H9 (cell line): ENCODE measurements around the gene CDK10. TPM values are rescaled to one million over a fixed set of nuclear protein-coding genes. Genes with fewer than 3 reads are reported as not detected.
"Not testable (repeated sequence)": the region's sequence is repeated elsewhere in the genome, so short reads cannot be mapped to it uniquely, and the experiment has no call there.

Source experiments
- DNase-seq: peaks from one replicate; pipeline ENCODE4 v3.0.0-alpha.2; 2017
- H2AFZ ChIP-seq: one replicate; pipeline ENCODE4 v1.6.1; 2013; ENCODE audit warnings: mild to moderate bottlenecking, low read length, control low read depth, moderate library complexity
- H2AK5ac ChIP-seq: 2 replicates; pipeline ENCODE4 v1.6.1; 2013; ENCODE audit warnings: low read length, control low read depth, mixed read lengths; ENCODE audit not compliant: insufficient read length
- H2BK120ac ChIP-seq: one replicate; pipeline ENCODE4 v1.6.1; 2013; ENCODE audit warnings: low read depth, mild to moderate bottlenecking, low read length, control low read depth, inconsistent platforms; ENCODE audit not compliant: poor library complexity, severe bottlenecking
- H2BK12ac ChIP-seq: 2 replicates; pipeline ENCODE4 v1.6.1; 2013; ENCODE audit warnings: low read length, control low read depth, mixed read lengths, low read depth; ENCODE audit not compliant: insufficient read length
- H2BK15ac ChIP-seq: 2 replicates; pipeline ENCODE4 v1.6.1; 2013; ENCODE audit warnings: low read depth, low read length, control low read depth
- H2BK20ac ChIP-seq: one replicate; pipeline ENCODE4 v1.6.1; 2013; ENCODE audit warnings: low read depth, mild to moderate bottlenecking, low read length, control low read depth, inconsistent platforms; ENCODE audit not compliant: poor library complexity, severe bottlenecking
- H2BK5ac ChIP-seq: 2 replicates; pipeline ENCODE4 v1.6.1; 2013; ENCODE audit warnings: low read length, control low read depth, mixed read lengths; ENCODE audit not compliant: insufficient read length
- H3K14ac ChIP-seq: 2 replicates; pipeline ENCODE4 v1.6.1; 2013; ENCODE audit warnings: low read length, control low read depth; ENCODE audit not compliant: insufficient read depth
- H3K18ac ChIP-seq: 2 replicates; pipeline ENCODE4 v1.6.1; 2013; ENCODE audit warnings: low read depth, mild to moderate bottlenecking, mixed read lengths, low read length, control low read depth; ENCODE audit not compliant: insufficient read length
- H3K23ac ChIP-seq: 2 replicates; pipeline ENCODE4 v1.6.1; 2013; ENCODE audit warnings: low read length, control low read depth, mixed read lengths, low read depth; ENCODE audit not compliant: insufficient read length
- H3K23me2 ChIP-seq: 2 replicates; pipeline ENCODE4 v1.6.1; 2013; ENCODE audit warnings: low read depth, mild to moderate bottlenecking, mixed read lengths, low read length, control low read depth; ENCODE audit not compliant: insufficient read length, poor library complexity, severe bottlenecking
- H3K27ac ChIP-seq: 2 replicates; pipeline ENCODE4 v1.5.1; 2013; ENCODE audit warnings: low read length, control low read depth, mixed read lengths, low read depth; ENCODE audit not compliant: insufficient read length
- H3K27me3 ChIP-seq: 2 replicates; pipeline ENCODE4 v1.6.1; 2013; ENCODE audit warnings: low read length, control low read depth, inconsistent platforms; ENCODE audit not compliant: insufficient read depth
- H3K4ac ChIP-seq: 2 replicates; pipeline ENCODE4 v1.6.1; 2013; ENCODE audit warnings: low read depth, mild to moderate bottlenecking, control low read depth, inconsistent platforms, low read length, moderate library complexity
- H3K4me1 ChIP-seq: 2 replicates; pipeline ENCODE4 v1.6.1; 2013; ENCODE audit warnings: low read length, control low read depth, inconsistent platforms; ENCODE audit not compliant: insufficient read depth
- H3K4me2 ChIP-seq: 2 replicates; pipeline ENCODE4 v1.6.1; 2013; ENCODE audit warnings: low read length, control low read depth, mixed read lengths; ENCODE audit not compliant: insufficient read length, insufficient read depth
- H3K56ac ChIP-seq: 2 replicates; pipeline ENCODE4 v1.6.1; 2013; ENCODE audit warnings: low read depth, mild to moderate bottlenecking, mixed read lengths, low read length, control low read depth; ENCODE audit not compliant: insufficient read length
- H3K79me1 ChIP-seq: 2 replicates; pipeline ENCODE4 v1.6.1; 2013; ENCODE audit warnings: low read depth, mild to moderate bottlenecking, moderate library complexity, low read length, control low read depth, inconsistent platforms; ENCODE audit not compliant: insufficient read depth, poor library complexity, severe bottlenecking
- H3K79me2 ChIP-seq: 2 replicates; pipeline ENCODE4 v1.6.1; 2013; ENCODE audit warnings: low read length, control low read depth, inconsistent platforms; ENCODE audit not compliant: insufficient read depth
- H3K9ac ChIP-seq: 2 replicates; pipeline ENCODE4 v1.6.1; 2013; ENCODE audit warnings: low read length, control low read depth, mixed read lengths; ENCODE audit not compliant: insufficient read length; ENCODE audit errors: extremely low read depth
- H3K9me3 ChIP-seq: one replicate; pipeline ENCODE4 v1.6.1; 2013; ENCODE audit warnings: low read depth, low read length, inconsistent platforms; ENCODE audit not compliant: control insufficient read depth
- H3T11ph ChIP-seq: one replicate; pipeline ENCODE4 v1.6.1; 2013; ENCODE audit warnings: mild to moderate bottlenecking, low read length, control low read depth, inconsistent platforms
- H4K20me1 ChIP-seq: one replicate; pipeline ENCODE4 v1.6.1; 2013; ENCODE audit not compliant: control insufficient read depth, insufficient read length, insufficient read depth
- H4K5ac ChIP-seq: 2 replicates; pipeline ENCODE4 v1.6.1; 2013; ENCODE audit warnings: low read depth, mild to moderate bottlenecking, mixed read lengths, low read length, control low read depth; ENCODE audit not compliant: insufficient read length
- H4K8ac ChIP-seq: replicated peaks from 2 replicates; pipeline ENCODE4 v1.6.1; 2013; ENCODE audit warnings: low read length, control low read depth, mixed read lengths, low read depth; ENCODE audit not compliant: insufficient read length
- H4K91ac ChIP-seq: 2 replicates; pipeline ENCODE4 v1.6.1; 2013; ENCODE audit warnings: low read depth, mild to moderate bottlenecking, moderate library complexity, mixed read lengths, low read length, control low read depth; ENCODE audit not compliant: insufficient read length
- H3K27ac Mint-ChIP-seq, 3 experiments: 2 replicates in 2 of 3; 3 replicates in 1 of 3; pipeline ENCODE4 v1.8.0; 2020 to 2021; ENCODE audit warnings: mixed read lengths in 3 of 3, mild to moderate bottlenecking in 1 of 3, moderate library complexity in 1 of 3
- H3K27me3 Mint-ChIP-seq: 2 replicates; pipeline ENCODE4 v1.8.0; 2021; ENCODE audit warnings: low read depth, mild to moderate bottlenecking, moderate library complexity, mixed read lengths
- H3K36me3 Mint-ChIP-seq, 3 experiments: 2 replicates in 2 of 3; 3 replicates in 1 of 3; pipeline ENCODE4 v1.8.0; 2020 to 2021; ENCODE audit warnings: low read depth in 3 of 3, mixed read lengths in 3 of 3; ENCODE audit not compliant: insufficient read depth in 1 of 3
- H3K4me1 Mint-ChIP-seq, 2 experiments: 2 replicates each; pipeline ENCODE4 v1.8.0; 2020; ENCODE audit warnings: mixed read lengths in 2 of 2
- H3K4me3 Mint-ChIP-seq, 2 experiments: 2 replicates in 1 of 2; 3 replicates in 1 of 2; pipeline ENCODE4 v1.8.0; 2020 to 2021; ENCODE audit warnings: mild to moderate bottlenecking in 2 of 2, mixed read lengths in 2 of 2, moderate library complexity in 1 of 2
- H3K9me3 Mint-ChIP-seq, 2 experiments: 2 replicates in 1 of 2; 3 replicates in 1 of 2; pipeline ENCODE4 v1.8.0; 2020; ENCODE audit warnings: mild to moderate bottlenecking in 2 of 2, mixed read lengths in 2 of 2, moderate library complexity in 1 of 2
- WGBS: extraction: QIAGEN DNeasy Blood & Tissue Kit; methylation state at CpG from one replicate; pipeline ENCODE4 v1.1.7; 2013; ENCODE audit warnings: missing lambda C conversion rate, low lambda C conversion rate, mixed read lengths; ENCODE audit not compliant: insufficient read length; ENCODE audit errors: extremely low coverage; 5-methylcytosine and 5-hydroxymethylcytosine counted together
- total RNA-seq: library from RNA; stranded (reverse); gene quantifications from 2 replicates; pipeline ENCODE4 v1.2.1, GENCODE V29; 2021
- TF ChIP-seq, protein P1 (sequence below): fragments of 200-600 bp; sonication (generic); conservative IDR thresholded peaks from 3 replicates; pipeline ENCODE4 v1.8.0; 2021; ENCODE audit warnings: antibody characterized with exemption, mild to moderate bottlenecking

The CDK10 gene
- total RNA-seq, 1 experiment from 2014 or later: 77.1 TPM

DNA sequence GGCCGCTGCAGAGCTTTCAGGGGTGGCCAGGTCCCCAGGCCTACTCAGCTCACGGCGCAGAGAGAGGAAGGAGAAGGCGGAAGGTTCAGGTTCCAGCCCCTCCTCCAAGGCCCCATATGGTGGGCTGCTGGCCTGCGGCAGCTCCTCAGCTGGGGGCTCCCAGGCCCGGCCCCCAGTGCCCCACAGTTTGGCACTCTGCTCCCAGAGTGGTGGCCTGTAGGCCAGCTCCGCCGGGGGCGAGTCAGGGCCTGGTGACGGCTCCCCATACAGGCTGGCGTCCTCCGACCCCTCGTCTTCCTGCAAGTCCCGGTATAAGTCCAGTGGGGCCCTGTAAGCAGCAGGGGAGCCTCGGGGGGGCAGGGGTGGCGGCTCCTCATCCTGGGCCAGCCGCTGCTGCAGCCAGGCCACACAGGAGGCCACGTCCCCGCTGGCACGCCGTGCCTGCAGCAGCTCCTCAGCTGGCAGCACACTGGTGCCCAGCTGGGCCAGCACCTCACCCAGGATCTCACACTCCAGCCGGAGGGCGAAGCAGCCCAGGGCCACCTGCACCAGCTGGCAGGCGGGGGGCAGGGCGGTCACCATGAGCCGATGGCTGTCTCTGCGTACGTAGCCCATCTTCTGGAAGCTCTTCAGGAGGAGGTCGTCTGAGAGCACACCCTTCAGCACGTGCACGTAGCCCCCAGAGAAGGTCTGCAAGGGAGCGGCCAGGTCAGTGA, 11.3 kb downstream of the CDK10 start:
- Histone ChIP-seq H3K4me1 (no peaks in the 10 kb centered on the region), H3K9me3 (no peaks in the 10 kb centered on the region), H3K79me1 (no peaks in the 10 kb centered on the region), H4K20me1 (no peaks in the 10 kb centered on the region), H3K23me2 (peaks cover 11% of the 10 kb centered on the region), H4K91ac (no peak overlapping the region), H3K79me2 (no peaks in the 10 kb centered on the region), H2BK12ac (no peak overlapping the region), H3K27me3 (no peaks in the 10 kb centered on the region), H3K14ac (no peak overlapping the region), H4K5ac (no peak overlapping the region), H4K8ac (no peak overlapping the region), H2AK5ac (no peak overlapping the region), H3K56ac (no peak overlapping the region), H3T11ph (no peak overlapping the region), H2BK120ac (no peak overlapping the region), H2BK20ac (no peak overlapping the region), H3K27ac (no peak overlapping the region), H3K4ac (no peak overlapping the region), H2AFZ (no peak overlapping the region), H3K4me2 (no peak overlapping the region), H3K9ac (no peak overlapping the region), H2BK5ac (no peak overlapping the region), H3K18ac (no peak overlapping the region), H3K23ac (no peak overlapping the region), H2BK15ac (no peak overlapping the region)
- Mint-ChIP-seq H3K4me3 (no peak overlapping the region), H3K27me3 (peaks cover 4% of the 10 kb centered on the region), H3K36me3 (peaks cover 13 to 42% (median 33%) of the 10 kb centered on the region in 3 experiments), H3K4me1 (peaks cover 9 to 12% of the 10 kb centered on the region in 2 experiments), H3K9me3 (no peaks in the 10 kb centered on the region; a peak in 1 of 5 replicates), H3K27ac (no peak overlapping the region)
- no CpG with 5 or more reads among the region's 32 CpGs for WGBS
- TF ChIP-seq, protein P1, sequence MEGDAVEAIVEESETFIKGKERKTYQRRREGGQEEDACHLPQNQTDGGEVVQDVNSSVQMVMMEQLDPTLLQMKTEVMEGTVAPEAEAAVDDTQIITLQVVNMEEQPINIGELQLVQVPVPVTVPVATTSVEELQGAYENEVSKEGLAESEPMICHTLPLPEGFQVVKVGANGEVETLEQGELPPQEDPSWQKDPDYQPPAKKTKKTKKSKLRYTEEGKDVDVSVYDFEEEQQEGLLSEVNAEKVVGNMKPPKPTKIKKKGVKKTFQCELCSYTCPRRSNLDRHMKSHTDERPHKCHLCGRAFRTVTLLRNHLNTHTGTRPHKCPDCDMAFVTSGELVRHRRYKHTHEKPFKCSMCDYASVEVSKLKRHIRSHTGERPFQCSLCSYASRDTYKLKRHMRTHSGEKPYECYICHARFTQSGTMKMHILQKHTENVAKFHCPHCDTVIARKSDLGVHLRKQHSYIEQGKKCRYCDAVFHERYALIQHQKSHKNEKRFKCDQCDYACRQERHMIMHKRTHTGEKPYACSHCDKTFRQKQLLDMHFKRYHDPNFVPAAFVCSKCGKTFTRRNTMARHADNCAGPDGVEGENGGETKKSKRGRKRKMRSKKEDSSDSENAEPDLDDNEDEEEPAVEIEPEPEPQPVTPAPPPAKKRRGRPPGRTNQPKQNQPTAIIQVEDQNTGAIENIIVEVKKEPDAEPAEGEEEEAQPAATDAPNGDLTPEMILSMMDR: no peak
- DNase-seq: no peak

DNA sequence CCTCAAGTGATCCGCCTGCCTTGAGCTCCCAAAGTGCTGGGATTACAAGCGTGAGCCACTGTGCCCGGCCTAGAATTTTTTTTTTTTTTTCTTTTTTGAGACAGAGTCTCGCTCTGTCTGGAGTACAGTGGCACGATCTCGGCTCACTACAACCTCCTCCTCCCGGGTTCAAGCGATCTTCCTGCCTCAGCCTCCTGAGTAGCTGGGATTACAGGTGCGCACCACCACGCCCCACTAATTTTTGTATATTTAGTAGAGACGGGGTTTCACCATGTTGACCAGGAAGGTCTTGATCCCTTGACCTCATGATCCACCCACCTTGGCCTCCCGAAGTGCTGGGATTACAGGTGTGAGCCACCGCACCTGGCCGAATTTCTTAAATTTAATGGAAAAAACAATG, 12.2 kb downstream of the CDK10 start:
- not testable (repeated sequence) for H3K9me3 ChIP-seq, H2BK5ac ChIP-seq, H2BK15ac ChIP-seq, H2BK20ac ChIP-seq, H3K18ac ChIP-seq, H4K20me1 ChIP-seq, H4K91ac ChIP-seq, H3K79me2 ChIP-seq, H3K27ac ChIP-seq, H2AFZ ChIP-seq, H3K79me1 ChIP-seq, H3K4me1 ChIP-seq, H4K5ac ChIP-seq, H2BK12ac ChIP-seq, H2AK5ac ChIP-seq, H3K4ac ChIP-seq, H3T11ph ChIP-seq, DNase-seq, H3K27ac Mint-ChIP-seq, H3K56ac ChIP-seq, H3K9ac ChIP-seq, H3K27me3 ChIP-seq, H3K23ac ChIP-seq, H3K9me3 Mint-ChIP-seq, H4K8ac ChIP-seq, H3K4me2 ChIP-seq, H2BK120ac ChIP-seq, H3K14ac ChIP-seq
- Mint-ChIP-seq H3K27me3 (peaks cover 13% of the 10 kb centered on the region), H3K36me3 (peaks cover 8 to 33% (median 26%) of the 10 kb centered on the region in 3 experiments), H3K4me3 (peak overlapping the region in 1 of 2 experiments; percentile 4; a peak in 1 of 5 replicates), H3K4me1 (peaks cover 9 to 12% of the 10 kb centered on the region in 2 experiments)
- peaks cover 11% of the 10 kb centered on the region for H3K23me2 ChIP-seq
- WGBS: no CpG with 5 or more reads among the region's 14 CpGs
